Measurements from ENCODE around the gene APEX1.
"Not testable (repeated sequence)": the region's sequence is repeated elsewhere in the genome, so short reads cannot be mapped to it uniquely, and the experiment has no call there.

Gene APEX1

DNA sequence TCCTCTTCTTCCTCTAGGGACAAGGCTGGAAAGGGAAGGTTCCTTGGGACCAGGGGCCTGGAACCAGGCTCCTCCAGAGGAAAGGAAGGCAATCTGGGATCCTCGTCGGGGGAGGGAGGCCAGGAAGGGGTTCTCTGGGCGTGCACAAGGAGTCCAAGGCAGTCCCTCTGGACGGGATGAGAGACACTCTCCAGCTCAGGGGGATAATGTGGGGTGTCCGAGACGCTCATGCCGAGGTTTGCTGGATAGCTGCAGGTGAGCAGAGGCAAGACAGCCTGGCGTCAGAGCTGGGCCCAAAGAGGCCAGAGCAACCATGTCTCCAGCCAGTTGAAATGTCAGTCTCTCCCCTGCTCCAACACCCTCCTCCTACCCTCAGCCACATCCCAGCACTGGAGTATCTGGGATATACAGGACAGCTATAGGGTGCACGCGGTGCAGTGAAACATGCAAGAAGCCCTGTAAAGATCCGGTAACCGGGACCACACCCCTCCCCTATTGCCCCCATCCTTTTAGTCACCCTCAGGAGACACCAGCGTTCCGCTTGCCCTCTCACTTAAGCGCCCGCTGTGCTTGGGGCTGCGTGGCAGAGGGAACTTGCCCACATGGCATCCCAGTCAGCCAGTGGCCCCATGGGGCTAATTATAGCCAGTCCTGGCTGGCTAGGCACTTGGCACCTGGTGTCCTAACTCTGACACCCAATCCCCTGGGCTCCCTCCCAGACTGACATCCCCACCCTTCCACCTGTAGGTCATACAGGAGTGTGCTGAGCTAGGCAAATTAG is 19.3 kb upstream of the APEX1 start, which contains the start of gene KLHL33:
KLHL33 (minus strand) TSS at position 585 of the 781 bp plus-strand sequence; CDS start at position 230, 355 bp downstream.
- FAIRE-seq, result no peak

DNA sequence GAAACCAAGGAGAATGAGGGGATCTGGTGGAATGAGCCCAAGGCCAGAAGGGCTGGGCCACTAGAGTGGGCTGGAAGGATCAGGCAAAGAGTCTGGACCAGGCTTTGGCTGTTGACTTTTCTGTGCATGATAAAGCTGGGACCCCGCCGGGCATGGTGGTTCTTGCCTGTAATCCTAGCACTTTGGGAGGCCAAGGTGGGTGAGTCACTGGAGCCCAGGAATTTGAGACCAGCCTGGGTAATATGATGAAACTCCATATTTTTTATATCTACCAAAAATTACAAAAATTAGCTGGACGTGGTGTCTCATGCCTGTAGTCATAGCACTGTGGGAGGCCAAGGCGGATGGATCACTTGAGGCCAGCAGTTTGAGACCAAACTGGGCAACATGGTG is 18.7 kb upstream of the APEX1 start:
- FAIRE-seq (no peak), DNase-seq (ENCODE audit: insufficient read length, low spot score) (no peak)

More for the DNA sequence above, 19.3 kb upstream of the APEX1 start, which contains the start of gene KLHL33:
- no peak for DNase-seq (ENCODE audit: insufficient read length, low spot score)

DNA sequence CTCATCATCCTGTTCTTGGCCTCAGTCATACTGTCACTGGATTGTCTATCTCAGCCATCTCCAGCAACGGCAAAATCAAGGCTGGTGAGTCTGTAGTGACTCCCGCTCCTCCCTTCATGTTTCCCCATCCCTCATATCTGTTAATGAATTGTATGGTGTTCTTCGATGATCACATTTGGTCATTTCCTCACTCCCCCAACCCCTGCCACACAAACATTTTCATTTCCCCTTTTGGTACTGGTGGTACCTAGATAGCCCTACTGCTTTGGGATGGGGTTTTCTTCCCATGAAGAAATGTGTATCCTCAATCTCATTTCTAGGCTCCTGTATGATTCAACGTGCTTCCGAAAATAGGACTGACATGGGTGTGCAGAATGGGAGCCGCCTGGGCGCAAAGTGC is 16.4 kb upstream of the APEX1 start:
- FAIRE-seq (peak; percentile 14), DNase-seq (ENCODE audit: insufficient read length, low spot score) (no peak)

DNA sequence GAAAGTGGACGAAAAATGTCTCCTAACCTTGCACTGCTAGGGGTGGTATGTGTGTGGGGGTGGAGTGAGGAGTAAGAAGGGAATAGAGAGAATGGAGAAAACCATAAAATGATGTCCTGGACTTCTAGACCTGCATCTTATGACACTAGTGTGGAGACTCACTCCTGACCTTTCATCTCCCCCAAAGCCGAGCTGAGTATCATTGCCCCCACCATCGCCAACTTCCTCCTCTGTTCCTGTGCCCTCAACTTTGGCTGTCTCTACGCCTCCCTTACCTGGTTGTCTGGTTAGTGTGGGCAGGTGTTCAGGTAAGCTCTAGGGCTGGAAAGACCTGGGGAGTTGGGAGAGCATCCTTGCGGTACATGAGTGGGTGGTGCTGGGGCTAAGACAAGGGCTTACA is 14.6 kb upstream of the APEX1 start:
- FAIRE-seq (no peak), DNase-seq (ENCODE audit: insufficient read length, low spot score) (no peak)

DNA sequence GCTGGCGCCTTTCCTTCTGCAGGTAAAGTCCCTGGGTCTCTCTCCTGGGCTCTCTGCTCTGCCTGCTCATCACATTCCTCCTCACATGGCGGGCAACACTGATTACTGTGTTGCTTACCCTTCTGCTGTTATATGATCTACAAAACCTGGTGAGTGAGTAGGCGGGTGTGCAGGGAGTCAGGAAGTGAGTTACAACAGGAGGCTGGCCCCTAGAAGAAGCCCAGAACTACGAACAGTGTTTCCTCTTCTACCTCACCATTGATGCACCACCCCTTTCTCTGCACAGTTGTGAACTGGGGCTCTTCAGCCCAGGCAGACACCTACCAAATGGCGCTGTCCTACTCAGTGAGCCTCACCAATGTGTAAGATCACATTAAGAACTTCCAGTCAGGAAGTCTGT is 14.1 kb upstream of the APEX1 start:
- FAIRE-seq, result no peak
- DNase-seq (ENCODE audit: insufficient read length, low spot score), result no peak

DNA sequence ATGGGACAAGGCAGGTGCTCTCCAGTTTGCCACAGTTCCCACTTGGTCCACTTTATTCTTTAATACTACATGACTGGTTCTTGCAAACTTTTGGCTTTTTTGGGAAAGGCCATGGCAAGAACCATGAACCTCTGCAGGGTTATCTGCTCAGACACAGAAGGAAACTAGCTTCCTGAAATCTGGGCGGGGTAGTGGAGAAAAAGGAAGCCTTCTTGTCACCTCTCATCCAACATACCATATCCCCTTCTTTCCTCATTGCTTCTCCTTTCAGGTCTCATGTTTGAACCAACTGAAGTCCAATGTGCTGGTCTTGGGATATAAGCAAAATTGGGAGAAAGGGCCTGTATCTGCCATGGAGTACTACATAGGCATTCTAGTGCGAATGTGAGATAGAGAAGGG is 13.6 kb upstream of the APEX1 start:
- no peak for FAIRE-seq

DNA sequence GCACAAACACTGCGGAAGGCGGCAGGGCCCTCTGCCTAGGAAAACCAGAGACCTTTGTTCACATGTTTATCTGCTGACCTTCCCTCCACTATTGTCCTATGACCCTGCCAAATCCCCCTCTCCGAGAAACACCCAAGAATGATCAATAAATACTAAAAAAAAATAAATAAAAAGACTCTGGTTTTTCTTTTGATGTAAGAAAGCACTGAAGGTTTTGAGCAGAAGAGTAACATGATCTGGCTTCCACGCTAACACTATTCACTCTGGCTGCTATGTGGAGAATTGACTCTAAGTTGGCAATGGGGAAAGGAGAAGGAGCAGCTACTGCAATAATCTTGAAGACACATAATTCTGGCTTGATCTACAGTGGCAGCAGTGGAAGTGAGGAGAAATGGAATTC is 11.4 kb upstream of the APEX1 start:
- not testable (repeated sequence) for FAIRE-seq; DNase-seq (ENCODE audit: insufficient read length, low spot score)

More for the DNA sequence above, 13.6 kb upstream of the APEX1 start:
- DNase-seq (ENCODE audit: insufficient read length, low spot score), result no peak

DNA sequence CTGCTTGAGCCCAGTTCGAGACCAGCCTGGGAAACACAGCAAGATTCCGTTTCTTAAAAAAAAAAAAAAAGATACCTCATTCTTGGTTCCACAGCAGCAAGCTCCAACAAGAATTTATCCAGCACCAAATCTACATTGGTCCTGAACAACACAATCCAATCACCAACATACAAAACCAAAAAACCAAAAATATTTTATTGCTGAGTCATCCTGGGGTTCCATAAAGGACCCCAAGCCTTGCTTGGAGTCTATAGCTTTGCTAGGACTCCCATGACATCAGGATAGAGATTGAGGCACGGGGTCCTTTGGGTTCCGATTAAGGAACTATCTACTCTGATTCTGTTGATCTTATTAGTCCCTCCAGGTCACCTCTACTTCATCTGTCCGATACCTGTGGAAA is 8.1 kb upstream of the APEX1 start:
- DNase-seq (ENCODE audit: insufficient read length, low spot score) (no peak), FAIRE-seq (no peak)

DNA sequence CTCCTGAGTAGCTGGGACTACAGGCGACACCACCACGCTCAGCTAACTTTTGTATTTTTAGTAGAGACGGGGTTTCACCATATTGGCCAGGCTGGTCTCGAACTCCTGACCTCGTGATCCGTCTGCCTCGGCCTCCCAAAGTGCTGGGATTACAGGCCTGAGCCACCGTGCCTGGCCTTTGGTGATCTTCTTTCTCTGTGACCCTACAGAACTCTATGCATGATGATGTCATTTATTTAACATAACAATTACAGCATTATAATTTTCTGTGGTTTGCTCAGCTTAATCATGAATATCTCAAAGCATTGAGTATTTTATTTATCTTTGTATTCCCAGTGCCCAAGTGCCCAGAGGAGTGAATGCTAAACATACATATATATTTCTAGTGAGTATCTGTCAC is 2.2 kb upstream of the APEX1 start:
- DNase-seq (ENCODE audit: insufficient read length, low spot score); FAIRE-seq: not testable (repeated sequence)

DNA sequence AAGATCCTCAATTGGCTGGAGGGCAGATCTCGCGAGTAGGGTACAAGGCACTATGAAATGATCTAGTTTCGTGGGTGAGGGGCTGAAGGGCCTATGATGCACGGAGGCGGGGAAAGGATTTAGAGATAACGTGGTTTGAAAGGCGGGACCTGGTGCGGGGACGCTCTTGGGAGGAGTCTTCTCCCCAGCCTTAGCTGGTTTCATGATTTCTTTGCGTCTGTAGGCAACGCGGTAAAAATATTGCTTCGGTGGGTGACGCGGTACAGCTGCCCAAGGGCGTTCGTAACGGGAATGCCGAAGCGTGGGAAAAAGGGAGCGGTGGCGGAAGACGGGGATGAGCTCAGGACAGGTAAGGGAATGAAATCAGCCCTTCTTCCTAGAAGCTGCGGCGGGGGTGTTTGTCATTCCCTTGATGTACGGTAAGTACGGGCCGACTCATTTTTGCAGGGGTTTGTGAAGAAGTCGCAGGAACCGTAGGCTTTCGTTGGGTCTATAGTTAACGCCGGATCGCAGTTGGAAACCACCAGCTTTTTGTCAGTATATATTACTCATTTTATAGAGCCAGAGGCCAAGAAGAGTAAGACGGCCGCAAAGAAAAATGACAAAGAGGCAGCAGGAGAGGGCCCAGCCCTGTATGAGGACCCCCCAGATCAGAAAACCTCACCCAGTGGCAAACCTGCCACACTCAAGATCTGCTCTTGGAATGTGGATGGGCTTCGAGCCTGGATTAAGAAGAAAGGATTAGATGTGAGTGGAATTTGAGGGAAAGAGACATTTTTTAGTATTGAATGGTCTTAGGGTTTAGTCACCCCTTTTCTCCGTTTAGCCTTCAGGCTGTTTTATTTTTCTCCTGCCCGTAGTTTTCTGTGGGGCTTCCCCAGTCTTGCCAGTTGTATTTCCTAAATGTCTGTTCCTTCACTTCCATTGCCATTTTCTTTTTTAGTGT is 602 bp downstream of the APEX1 start:
- no peak for DNase-seq (ENCODE audit: insufficient read length, low spot score)
- FAIRE-seq, result no peak

DNA sequence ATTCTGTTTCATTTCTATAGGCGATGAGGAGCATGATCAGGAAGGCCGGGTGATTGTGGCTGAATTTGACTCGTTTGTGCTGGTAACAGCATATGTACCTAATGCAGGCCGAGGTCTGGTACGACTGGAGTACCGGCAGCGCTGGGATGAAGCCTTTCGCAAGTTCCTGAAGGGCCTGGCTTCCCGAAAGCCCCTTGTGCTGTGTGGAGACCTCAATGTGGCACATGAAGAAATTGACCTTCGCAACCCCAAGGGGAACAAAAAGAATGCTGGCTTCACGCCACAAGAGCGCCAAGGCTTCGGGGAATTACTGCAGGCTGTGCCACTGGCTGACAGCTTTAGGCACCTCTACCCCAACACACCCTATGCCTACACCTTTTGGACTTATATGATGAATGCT is 1.9 kb downstream of the APEX1 start:
- DNase-seq (ENCODE audit: insufficient read length, low spot score), result no peak
- no peak for FAIRE-seq

DNA sequence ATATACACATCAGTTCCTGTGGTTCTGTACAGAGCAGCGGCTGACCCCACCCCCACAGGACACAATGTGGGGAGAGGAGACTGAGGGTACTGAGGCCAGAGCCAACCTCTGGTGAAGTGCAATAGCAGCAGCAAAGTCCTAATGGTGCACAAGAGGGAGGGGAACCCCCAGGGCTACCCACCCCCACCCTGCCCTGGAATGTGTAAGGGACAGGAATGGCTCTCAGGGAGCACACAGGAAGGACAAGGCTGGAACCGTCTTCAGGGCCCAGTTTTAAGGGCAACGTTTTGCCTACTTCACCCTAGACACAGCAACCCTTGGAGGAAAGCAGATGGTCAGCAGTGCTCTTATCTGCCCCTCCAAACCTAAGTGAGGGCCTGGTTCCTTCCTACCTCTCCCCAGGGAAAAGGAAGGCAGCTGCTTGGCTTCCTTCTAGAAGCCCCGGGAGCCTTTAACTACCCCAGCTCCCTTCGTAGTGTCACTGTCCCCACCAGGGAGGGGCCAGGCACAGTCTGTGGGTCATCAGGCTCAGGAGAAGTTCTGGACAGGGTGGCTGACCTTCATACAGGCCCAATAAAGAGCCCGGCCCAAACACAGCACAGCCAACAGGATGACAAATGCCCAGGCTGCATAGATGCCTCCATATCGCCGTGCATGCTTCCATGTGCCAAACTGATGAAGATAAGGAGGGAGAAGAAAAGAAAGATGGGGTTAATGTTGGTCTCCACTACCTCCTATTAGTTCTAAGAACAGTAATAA is 3.2 kb downstream of the APEX1 start:
- DNase-seq (ENCODE audit: insufficient read length, low spot score) (no peak), FAIRE-seq (no peak)

DNA sequence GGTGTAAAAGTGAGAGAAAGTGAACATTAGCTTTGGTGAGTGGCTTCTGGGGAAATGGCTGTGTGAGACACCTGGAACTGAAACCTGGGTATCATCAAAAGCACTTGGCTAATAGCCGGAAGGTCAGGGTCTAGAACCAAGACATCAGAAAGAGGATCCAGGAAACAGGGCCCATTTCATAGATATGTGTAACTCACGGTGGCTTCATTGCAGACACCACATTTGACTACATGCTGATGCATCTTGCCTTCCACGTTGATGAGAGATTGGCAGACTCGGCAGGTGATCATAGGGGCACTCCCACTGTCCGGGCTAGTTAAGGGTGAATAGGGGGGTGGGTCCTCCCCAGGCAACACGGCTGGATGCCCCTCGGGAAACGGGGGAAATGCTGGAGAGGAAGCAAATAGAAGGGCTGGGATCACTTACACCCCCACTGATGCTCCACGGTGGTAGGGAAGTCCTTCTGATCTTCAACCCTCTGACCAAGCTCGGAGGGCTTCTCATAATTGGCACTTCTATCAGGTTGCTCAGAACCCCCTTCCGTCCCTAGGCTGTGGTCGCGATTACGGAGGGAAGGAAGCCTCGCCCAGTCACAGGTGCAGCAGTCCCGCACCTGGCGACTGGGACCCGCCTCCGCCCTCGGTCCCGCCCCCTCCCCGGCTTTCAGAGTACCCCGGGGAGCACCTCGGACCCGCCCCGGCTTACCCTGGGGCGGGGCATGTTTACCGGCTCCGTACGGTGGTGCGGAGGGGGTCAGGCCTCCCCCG is 5.6 kb downstream of the APEX1 start:
- DNase-seq (ENCODE audit: insufficient read length, low spot score) (no peak), FAIRE-seq (no peak)

DNA sequence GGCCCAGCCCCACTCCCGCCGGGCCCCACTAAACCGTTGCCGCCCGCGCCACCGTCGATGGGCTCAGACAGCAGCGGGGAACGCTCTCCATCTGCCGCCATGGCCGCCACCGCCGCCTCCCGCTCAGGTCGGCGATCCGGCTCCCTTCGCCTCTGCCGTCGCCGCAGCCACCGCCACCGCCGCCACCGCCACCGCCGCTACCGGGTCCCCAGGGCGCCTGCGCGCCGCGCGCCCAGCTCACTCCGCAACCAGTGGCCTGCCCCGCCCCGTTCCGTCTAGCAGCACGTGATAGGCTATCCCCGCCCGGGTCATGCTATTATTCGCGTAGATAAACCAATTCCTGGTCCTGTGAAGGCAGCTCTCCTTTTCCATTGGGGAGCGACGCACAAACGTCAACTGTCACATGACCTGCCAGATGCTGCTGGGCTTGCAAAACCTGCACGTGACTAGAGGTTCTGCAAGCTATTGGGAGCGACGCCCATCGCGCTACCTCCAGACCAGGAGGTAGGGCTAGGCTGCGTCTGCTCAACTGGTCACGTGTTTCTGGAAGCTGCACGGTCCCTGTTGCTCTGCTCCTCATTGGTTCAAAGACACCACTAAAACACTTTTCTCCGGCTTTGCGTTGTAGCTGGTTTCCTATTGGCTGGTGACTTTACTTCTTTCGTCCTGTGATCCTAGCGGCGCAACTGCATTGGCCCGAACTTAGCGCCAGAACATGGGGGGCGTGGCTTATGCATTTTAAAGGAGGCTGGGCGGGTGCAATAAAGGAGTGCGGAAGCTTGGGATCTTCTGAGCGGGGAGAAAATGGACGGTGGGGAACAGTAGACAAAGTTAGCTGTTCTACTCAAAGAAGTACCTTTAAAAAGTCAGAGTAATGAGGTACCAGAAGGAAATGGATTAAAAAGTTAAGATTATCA is 6.5 kb downstream of the APEX1 start, which contains the start of gene PIP4P1:
PIP4P1 (minus strand) TSS at position 210 of the 917 bp plus-strand sequence; CDS start at position 101, 109 bp downstream.
- DNase-seq (ENCODE audit: insufficient read length, low spot score) (peak; percentile 67), FAIRE-seq (peak; percentile 99)

DNA sequence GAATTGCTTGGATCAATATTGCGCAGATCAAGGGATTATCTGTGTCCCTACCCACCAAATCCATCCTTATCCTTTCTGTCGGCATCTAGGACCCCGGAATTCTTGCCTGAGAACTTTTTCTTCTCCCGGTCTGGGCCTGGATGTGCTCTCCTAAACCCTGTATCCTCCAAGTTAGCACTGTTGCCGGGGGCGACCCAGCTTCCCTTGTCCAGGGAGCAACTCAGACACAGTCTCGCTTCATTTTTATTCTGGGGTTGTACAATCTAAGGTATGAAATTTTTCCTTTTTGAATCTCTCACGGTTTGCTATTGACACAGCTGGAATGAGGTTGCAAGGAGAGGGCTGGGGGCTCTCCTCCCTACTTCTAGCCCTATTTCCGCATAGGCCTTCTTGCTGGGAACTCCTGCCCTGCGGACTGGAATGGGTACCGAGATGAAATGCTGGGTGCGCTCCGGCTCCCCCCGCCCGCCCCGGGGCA is 13.8 kb downstream of the APEX1 start:
- no peak for DNase-seq (ENCODE audit: insufficient read length, low spot score)
- FAIRE-seq, result no peak

DNA sequence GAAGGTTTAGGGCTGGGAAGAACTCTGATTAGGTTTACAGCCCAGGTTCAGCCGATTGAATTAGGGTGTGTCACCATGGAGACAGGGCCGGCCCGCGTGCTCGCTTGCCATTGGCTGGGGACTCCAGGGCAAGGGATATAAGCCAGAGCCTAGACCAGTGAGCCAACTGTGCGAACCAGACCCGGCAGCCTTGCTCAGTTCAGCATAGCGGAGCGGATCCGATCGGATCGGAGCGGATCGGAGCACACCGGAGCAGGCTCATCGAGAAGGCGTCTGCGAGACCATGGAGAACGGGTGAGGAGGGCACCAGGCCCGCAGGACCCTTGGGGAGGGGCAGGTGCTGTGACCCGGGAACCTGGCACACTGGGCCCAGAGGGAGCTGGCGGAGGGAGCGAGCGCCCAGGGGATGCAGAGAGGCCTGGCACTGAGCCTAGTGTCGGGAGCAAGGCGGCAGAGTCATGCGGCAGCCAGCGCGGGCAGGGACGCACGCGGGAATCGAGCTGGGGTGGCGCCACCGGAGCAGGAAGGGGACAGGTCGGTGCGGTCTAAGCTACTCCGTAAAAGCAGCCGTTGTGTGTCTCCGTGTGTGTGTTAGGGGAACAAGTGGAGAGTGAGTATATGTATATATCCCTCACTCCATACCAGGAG is 14.3 kb downstream of the APEX1 start, which contains the start of gene PNP:
PNP (plus strand) TSS at position 165 of the 648 bp plus-strand sequence; CDS start at position 284, 119 bp downstream.
- FAIRE-seq (peak; percentile 94), DNase-seq (ENCODE audit: insufficient read length, low spot score) (peak; percentile 82)

DNA sequence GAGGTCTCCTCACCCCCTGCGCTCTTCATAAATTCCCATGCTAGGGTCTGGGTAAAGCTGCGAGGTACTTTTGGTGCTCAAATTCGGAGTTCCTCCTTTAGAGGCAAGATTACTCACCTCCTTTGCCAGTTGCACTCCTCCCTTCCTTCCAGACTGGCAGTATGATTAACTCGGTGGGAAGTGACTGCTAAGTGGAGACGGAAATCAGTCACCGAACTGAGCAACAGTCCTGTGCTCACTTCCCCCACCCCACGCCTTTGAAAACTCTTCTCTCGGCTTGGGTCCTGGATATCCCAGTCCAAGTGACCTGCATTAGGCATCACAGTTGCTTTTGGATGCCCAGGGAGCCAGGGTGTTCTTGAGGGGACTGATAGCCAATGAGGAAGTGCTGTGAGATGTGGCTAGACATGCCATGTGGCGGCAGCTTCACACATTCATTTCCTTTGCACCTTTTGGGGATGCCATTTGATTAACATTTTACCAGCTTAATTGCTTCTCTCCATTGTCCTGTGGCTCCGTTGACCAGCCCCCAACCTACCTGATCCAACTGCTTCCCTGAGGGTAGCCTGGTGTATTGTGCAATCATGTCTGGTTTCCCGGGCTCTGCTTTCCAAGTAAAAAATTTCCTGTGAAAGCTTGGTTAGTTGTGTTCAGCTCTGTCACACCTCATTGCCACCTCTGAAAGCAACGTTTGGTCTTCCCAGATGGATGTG is 15.0 kb downstream of the APEX1 start:
- peak; percentile 54 for FAIRE-seq
- DNase-seq (ENCODE audit: insufficient read length, low spot score), result peak; percentile 30

DNA sequence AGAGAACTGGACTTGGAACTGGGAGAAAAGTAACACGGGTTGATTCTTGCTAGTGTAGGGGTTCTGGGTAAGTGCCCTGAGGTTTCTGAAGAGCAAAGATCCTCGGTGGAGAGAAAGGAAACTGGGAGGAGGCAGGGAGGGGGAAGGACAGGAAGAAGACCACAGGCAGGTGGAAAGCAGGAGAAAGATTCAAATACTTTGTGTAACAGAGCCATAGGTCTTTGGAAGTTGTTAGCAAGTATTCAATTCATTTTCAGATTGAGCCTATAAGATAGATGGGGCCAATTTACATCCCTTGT is 15.5 kb downstream of the APEX1 start:
- DNase-seq (ENCODE audit: insufficient read length, low spot score), result no peak
- no peak for FAIRE-seq
